Cardiac septum (tissue), 1 donor: ENCODE results near the gene NSUN3. TPM values are rescaled to one million over a fixed set of nuclear protein-coding genes. Genes with fewer than 3 reads are reported as not detected.
"Not testable (repeated sequence)": the region's sequence is repeated elsewhere in the genome, so short reads cannot be mapped to it uniquely, and the experiment has no call there.

Experiments
- DNase-seq: peaks from one replicate; pipeline ENCODE4 v3.0.0-alpha.2; 2020; ENCODE audit warnings: low spot score
- intact Hi-C: fragments of 100-400 bp; cut with DNase I; formaldehyde crosslinking; loops from one replicate; pipeline ENCODE4 v1.14.0; 2022
- long read RNA-seq: library from polyadenylated mRNA; unstranded; transcript quantifications from one replicate; pipeline ENCODE4 v2.0.0, GENCODE V29; 2021
- total RNA-seq: library from RNA; stranded (reverse); fragmentation: NEBNext Ultra II Directional; extraction: Animal tissue kit (Norgen Biotek cat#: 25700); gene quantifications from one replicate; pipeline ENCODE4 v1.2.1, GENCODE V29; 2021
- donor health status: DM: no; HTN: no; CAD: no.

Gene NSUN3
- 6.8 TPM for total RNA-seq
- long read RNA-seq, partial matches to known transcripts, result 1 of 4 reads
- long read RNA-seq, other reads (novel, unspliced or antisense), result 1 of 4 reads

GRCh38 chr3:94062513-94063404, at the start of gene NSUN3, which contains the start of gene DHFR2:
Gene NSUN3, plus strand, starts transcription at chr3:94063061. Its CDS starts 66 bp downstream, at chr3:94063127.
Gene DHFR2, minus strand, starts transcription at chr3:94062916. Its CDS starts 1,405 bp downstream, at chr3:94061511.
- intact Hi-C loops, result loop anchor here (10.0 kb wide), 1 partner anchor 88 kb away; the partner anchor contains the start of gene PROS1
- DNase-seq, result peak; percentile 93

GRCh38 chr3:94015025-94015424, 47.8 kb upstream of the NSUN3 start:
- intact Hi-C loops, result no loop called here
- DNase-seq, result no peak

GRCh38 chr3:94019659-94020058, 43.2 kb upstream of the NSUN3 start:
- intact Hi-C loops, result no loop called here

GRCh38 chr3:94020293-94020692, 42.6 kb upstream of the NSUN3 start:
- DNase-seq, result no peak
- intact Hi-C loops, result no loop called here

More at GRCh38 chr3:94019659-94020058, 43.2 kb upstream of the NSUN3 start:
- DNase-seq, result no peak

GRCh38 chr3:94024385-94024784, 38.5 kb upstream of the NSUN3 start:
- intact Hi-C loops, result no loop called here
- DNase-seq, result no peak

- intact Hi-C loops, result no loop called here
- DNase-seq, result no peak
Observed at GRCh38 chr3:94026623-94027022, 36.2 kb upstream of the NSUN3 start.

- intact Hi-C loops, result no loop called here
Observed at GRCh38 chr3:94028093-94028837, 34.6 kb upstream of the NSUN3 start, which contains the start of gene STX19. Gene STX19, minus strand, starts transcription at chr3:94028597. Its CDS starts 13,328 bp downstream, at chr3:94015269.

GRCh38 chr3:94036909-94037507, 25.9 kb upstream of the NSUN3 start:
- intact Hi-C loops, result no loop called here
- no peak for DNase-seq

More at GRCh38 chr3:94028093-94028837, 34.6 kb upstream of the NSUN3 start, which contains the start of gene STX19:
- no peak for DNase-seq

GRCh38 chr3:94043285-94043684, 19.6 kb upstream of the NSUN3 start:
- DNase-seq, result no peak
- intact Hi-C loops, result no loop called here

- DNase-seq, intact Hi-C loops: not testable (repeated sequence)
Observed at GRCh38 chr3:94044100-94044936, 18.5 kb upstream of the NSUN3 start.

- DNase-seq, result no peak
- intact Hi-C loops, result no loop called here
Observed at GRCh38 chr3:94046533-94046932, 16.3 kb upstream of the NSUN3 start.

GRCh38 chr3:94049267-94049666, 13.6 kb upstream of the NSUN3 start:
- intact Hi-C loops, result no loop called here

GRCh38 chr3:94050546-94050945, 12.3 kb upstream of the NSUN3 start:
- intact Hi-C loops, result no loop called here
- DNase-seq, result no peak

More at GRCh38 chr3:94049267-94049666, 13.6 kb upstream of the NSUN3 start:
- no peak for DNase-seq

- intact Hi-C loops, result loop anchor here (10.0 kb wide), 1 partner anchor 86 kb away; the partner anchor contains the start of gene PROS1
- DNase-seq, result no peak
Observed at GRCh38 chr3:94061297-94061696, 1.6 kb upstream of the NSUN3 start.

GRCh38 chr3:94063496-94064119, 747 bp downstream of the NSUN3 start:
- DNase-seq, result no peak
- intact Hi-C loops, result loop anchor here (10.0 kb wide), 1 partner anchor 89 kb away; the partner anchor contains the start of gene PROS1

- intact Hi-C loops, result loop anchor here (10.0 kb wide), 1 partner anchor 90 kb away; the partner anchor contains the start of gene PROS1
- no peak for DNase-seq
Observed at GRCh38 chr3:94064243-94064860, 1.5 kb downstream of the NSUN3 start.

GRCh38 chr3:94065122-94065521, 2.3 kb downstream of the NSUN3 start:
- no peak for DNase-seq
- intact Hi-C loops, result loop anchor here (10.0 kb wide), 1 partner anchor 90 kb away; the partner anchor contains the start of gene PROS1
